Endothelial cell of umbilical vein (primary cell): ENCODE data around the gene BICD2. TPM values are rescaled to one million over a fixed set of nuclear protein-coding genes. Genes with fewer than 3 reads are reported as not detected.

ENCODE experiments used
- BruUV-seq: library from RNA; stranded (reverse); fragments of 400-500 nt; replicated peaks from 2 replicates; lab custom pipeline; 2021; lab: Mats Ljungman, UMichigan
- CTCF ChIA-PET: fragments of 300-600, 350-600 bp; sonication (Branson Sonifier 250); formaldehyde crosslinking; loops from one replicate; lab custom pipeline; 2021; ENCODE audit warnings: antibody characterized with exemption, inconsistent platforms; lab: Charles Lee
- POLR2A ChIA-PET: fragments of 300-600, 350-600 bp; sonication (Branson Sonifier 250); formaldehyde crosslinking; loops from one replicate; lab custom pipeline; 2021; ENCODE audit warnings: antibody characterized with exemption, inconsistent platforms; lab: Charles Lee
- DNase-seq: peaks from one replicate; pipeline ENCODE4 v3.0.0-alpha.2; 2011; ENCODE audit warnings: low read depth, low spot score
- FAIRE-seq: peaks from 2 replicates; lab custom pipeline; 2011; peaks lifted over from hg19 to GRCh38; lab: Jason Lieb, UNC
- H2AFZ ChIP-seq: 2 replicates; pipeline ENCODE4 v1.6.0; 2012; ENCODE audit warnings: low read depth, low read length, control low read depth, inconsistent platforms
- H3K27ac ChIP-seq: 2 replicates; pipeline ENCODE4 v1.5.1; 2011; ENCODE audit warnings: low read depth, mild to moderate bottlenecking, control low read depth, low read length, moderate library complexity; ENCODE audit not compliant: insufficient read depth
- H3K27me3 ChIP-seq, 2 experiments: 2 replicates each; pipeline versions ENCODE4 v1.6.0 to v1.6.1; 2011; ENCODE audit warnings: low read length in 2 of 2, mixed read lengths in 1 of 2; ENCODE audit not compliant: control insufficient read depth in 2 of 2, insufficient read depth in 2 of 2
- H3K36me3 ChIP-seq, 2 experiments: 2 replicates in 1 of 2; 3 replicates in 1 of 2; pipeline ENCODE4 v1.5.1; 2011; ENCODE audit warnings: low read length in 2 of 2, mild to moderate bottlenecking in 1 of 2, moderate library complexity in 1 of 2; ENCODE audit not compliant: control insufficient read depth in 2 of 2, insufficient read depth in 2 of 2; ENCODE audit errors: extremely low read depth in 1 of 2
- H3K4me1 ChIP-seq: 3 replicates; pipeline ENCODE4 v1.5.1; 2011; ENCODE audit warnings: mild to moderate bottlenecking, low read length; ENCODE audit not compliant: control insufficient read depth, insufficient read depth; ENCODE audit errors: extremely low read depth
- H3K4me2 ChIP-seq: 2 replicates; pipeline ENCODE4 v1.6.1; 2011; ENCODE audit warnings: low read length, control low read depth, mixed read lengths; ENCODE audit not compliant: insufficient read depth
- H3K4me3 ChIP-seq, 3 experiments: fragments of 200-600 bp in 1 of 3; sonication (generic), shearing (Covaris generic) in 1 of 3; replicated peaks in 1 of 3; 2 replicates each; pipeline ENCODE4 v1.5.1; 2011 to 2016; ENCODE audit warnings: control low read depth in 3 of 3, low read length in 3 of 3, mild to moderate bottlenecking in 2 of 3, inconsistent platforms in 1 of 3, low read depth in 1 of 3, moderate library complexity in 1 of 3; ENCODE audit not compliant: insufficient read depth in 1 of 3
- H3K79me2 ChIP-seq: 2 replicates; pipeline ENCODE4 v1.6.0; 2012; ENCODE audit warnings: low read length, inconsistent platforms; ENCODE audit not compliant: control insufficient read depth, insufficient read depth
- H3K9ac ChIP-seq: replicated peaks from 2 replicates; pipeline ENCODE3; 2011; ENCODE audit warnings: low read length, control low read depth; ENCODE audit not compliant: insufficient read depth; ENCODE audit errors: extremely low read depth
- H3K9me1 ChIP-seq: replicated peaks from 3 replicates; pipeline ENCODE4 v1.6.0; 2011; ENCODE audit warnings: mild to moderate bottlenecking, low read length; ENCODE audit not compliant: control insufficient read depth, insufficient read depth; ENCODE audit errors: extremely low read depth
- H3K9me3 ChIP-seq: replicated peaks from 2 replicates; pipeline ENCODE4 v1.5.1; 2012; ENCODE audit warnings: low read length, inconsistent platforms; ENCODE audit not compliant: control insufficient read depth, insufficient read depth
- H4K20me1 ChIP-seq: replicated peaks from 2 replicates; pipeline ENCODE3; 2011; ENCODE audit warnings: mild to moderate bottlenecking, low read length; ENCODE audit not compliant: control insufficient read depth, insufficient read depth; ENCODE audit errors: extremely low read depth
- CTCF ChIP-seq, 2 donors: IDR thresholded peaks; 1 replicate in 1 of 2; 2 replicates in 1 of 2; pipeline ENCODE4 v1.5.1; 2011; ENCODE audit warnings: low read length in 2 of 2, mild to moderate bottlenecking in 2 of 2, moderate library complexity in 2 of 2, control low read depth in 1 of 2, inconsistent platforms in 1 of 2, low read depth in 1 of 2; ENCODE audit not compliant: insufficient read depth in 1 of 2; ENCODE audit errors: extremely low read depth in 1 of 2
- EZH2 ChIP-seq: IDR thresholded peaks from 2 replicates; pipeline ENCODE4 v1.6.1; 2012; ENCODE audit warnings: borderline replicate concordance, low read depth, mild to moderate bottlenecking, moderate library complexity, low read length, inconsistent platforms; ENCODE audit not compliant: severe bottlenecking
- FOS ChIP-seq: IDR thresholded peaks from 2 replicates; pipeline ENCODE4 v1.6.1; 2011; ENCODE audit warnings: mild to moderate bottlenecking, low read length, moderate library complexity, borderline replicate concordance; ENCODE audit not compliant: insufficient read depth
- GATA2 ChIP-seq: IDR thresholded peaks from 2 replicates; pipeline ENCODE4 v1.7.0; 2011; ENCODE audit warnings: low read depth, mild to moderate bottlenecking, moderate library complexity, mixed read lengths, low read length; ENCODE audit not compliant: insufficient read length, insufficient read depth
- JUN ChIP-seq: IDR thresholded peaks from 2 replicates; pipeline ENCODE4 v1.6.1; 2011; ENCODE audit warnings: borderline replicate concordance, low read depth; ENCODE audit not compliant: insufficient read length, insufficient read depth
- MAX ChIP-seq: IDR thresholded peaks from 2 replicates; pipeline ENCODE4 v1.6.1; 2011; ENCODE audit not compliant: insufficient read depth, insufficient read length
- MYC ChIP-seq: IDR thresholded peaks from one replicate; pipeline ENCODE4 v1.6.1; 2011; ENCODE audit warnings: mild to moderate bottlenecking, low read depth, low read length
- POLR2A ChIP-seq: IDR thresholded peaks from 2 replicates; pipeline ENCODE4 v1.6.1; 2012; ENCODE audit warnings: low read depth, mild to moderate bottlenecking, control low read depth, low read length
- POLR2AphosphoS5 ChIP-seq: IDR thresholded peaks from 2 replicates; pipeline ENCODE4 v1.6.1; 2012; ENCODE audit warnings: low read depth, mild to moderate bottlenecking, control low read depth, low read length, moderate library complexity; ENCODE audit not compliant: insufficient read depth
- dilution Hi-C: fragments of 300-500 bp; cut with MboI; formaldehyde crosslinking; loops from one replicate; pipeline ENCODE4 v1.15.0; 2019; ENCODE audit warnings: low sequenced_read_pairs; ENCODE audit not compliant: extremely low pct_ligation_motif_present
- intact Hi-C: fragments of 100-400 bp; cut with micrococcal nuclease; formaldehyde crosslinking; loops from one replicate; pipeline ENCODE4 v1.10.0; 2022
- polyA plus RNA-seq, 4 experiments: library from polyadenylated mRNA; depleted of rRNA in 3 of 4; stranded (reverse) in 3 of 4; unstranded in 1 of 4; fragments of >200 nt; gene quantifications; 2 replicates each; pipeline versions ENCODE4 v1.2.1 to v1.2.3, GENCODE V29; 2011 to 2012; ENCODE audit warnings: missing spikeins in 1 of 4
- total RNA-seq: library from RNA; stranded (reverse); gene quantifications from 2 replicates; pipeline ENCODE4 v1.2.3, GENCODE V29; 2021

The BICD2 gene
- total and polyA plus RNA-seq, 2 donors (not counting 3 experiments of a cell fraction or from before 2014, with no cell fraction given): 14.3 to 39.3 TPM

- no peaks in the 10 kb centered on the region for H3K36me3 ChIP-seq
- DNase-seq: peak; percentile 69
- peak overlapping the region; percentile 61 for H3K9ac ChIP-seq
- H3K9me1 ChIP-seq: no peaks in the 10 kb centered on the region
- intact Hi-C loops: loop anchor here (1.0 kb wide), 1 partner anchor 8 kb away; no protein-coding TSS in a partner anchor
- peak overlapping the region; percentile 86 for H3K27ac ChIP-seq
- no peak overlapping the region for H2AFZ ChIP-seq
- peak; percentile 54 for FAIRE-seq
- ChIA-PET CTCF (interaction anchor here (0.6 to 1.5 kb wide), 6 partner anchors 11 to 181 kb away, joined by 3 to 7 read pairs (median 3); no protein-coding TSS in a partner anchor), POLR2A (no interaction called here)
- no peaks in the 10 kb centered on the region for H3K27me3 ChIP-seq
- dilution Hi-C loops: no loop called here
- BruUV-seq: no TSS peak
- H4K20me1 ChIP-seq: no peaks in the 10 kb centered on the region
- peaks cover 95% of the 10 kb centered on the region for H3K79me2 ChIP-seq
- H3K4me1 ChIP-seq: peaks cover 29% of the 10 kb centered on the region
- no peaks in the 10 kb centered on the region for H3K9me3 ChIP-seq
- no peak for TF ChIP-seq CTCF (IDR thresholded peaks at IDR 0.05; ENCODE audit: extremely low read depth in 1 of 2, insufficient read depth in 1 of 2, low read depth in 1 of 2, low read length in 2 of 2)
- TF ChIP-seq FOS: no peak
- no peak for TF ChIP-seq MAX
- no peak for TF ChIP-seq GATA2
- peak; percentile 68 for TF ChIP-seq JUN
- TF ChIP-seq EZH2: no peak
- TF ChIP-seq POLR2AphosphoS5: no peak
- no peak for TF ChIP-seq POLR2A
- TF ChIP-seq MYC: no peak
- peak overlapping the region; percentile 66 for H3K4me2 ChIP-seq
- peak overlapping the region in 1 of 3 experiments; percentile 39 for H3K4me3 ChIP-seq
These were observed 24.6 kb downstream of the BICD2 start for GRCh38 chr9:92740009-92740408.
